Raji (cell line): Measurements from ENCODE around the gene OTOF.

Experiments
- POLR2A ChIP-seq: IDR thresholded peaks from 2 replicates; pipeline ENCODE4 v1.6.1; 2011; ENCODE audit warnings: low read depth, low read length, control low read depth; ENCODE audit not compliant: insufficient read depth

OTOF gene

GRCh38 chr2:26407526-26407925 is 70.4 kb downstream of the OTOF start:
- TF ChIP-seq POLR2A: no peak
